Endothelial cell of umbilical vein (primary cell): ENCODE data around the gene DLG1. TPM values are rescaled to one million over a fixed set of nuclear protein-coding genes. Genes with fewer than 3 reads are reported as not detected.

Experiments used
- BruUV-seq: library from RNA; stranded (reverse); fragments of 400-500 nt; replicated peaks from 2 replicates; lab custom pipeline; 2021; lab: Mats Ljungman, UMichigan
- CTCF ChIA-PET: fragments of 300-600, 350-600 bp; sonication (Branson Sonifier 250); formaldehyde crosslinking; loops from one replicate; lab custom pipeline; 2021; ENCODE audit warnings: antibody characterized with exemption, inconsistent platforms; lab: Charles Lee
- POLR2A ChIA-PET: fragments of 300-600, 350-600 bp; sonication (Branson Sonifier 250); formaldehyde crosslinking; loops from one replicate; lab custom pipeline; 2021; ENCODE audit warnings: antibody characterized with exemption, inconsistent platforms; lab: Charles Lee
- DNase-seq: peaks from one replicate; pipeline ENCODE4 v3.0.0-alpha.2; 2011; ENCODE audit warnings: low read depth, low spot score
- FAIRE-seq: peaks from 2 replicates; lab custom pipeline; 2011; peaks lifted over from hg19 to GRCh38; lab: Jason Lieb, UNC
- H2AFZ ChIP-seq: 2 replicates; pipeline ENCODE4 v1.6.0; 2012; ENCODE audit warnings: low read depth, low read length, control low read depth, inconsistent platforms
- H3K27ac ChIP-seq: 2 replicates; pipeline ENCODE4 v1.5.1; 2011; ENCODE audit warnings: low read depth, mild to moderate bottlenecking, control low read depth, low read length, moderate library complexity; ENCODE audit not compliant: insufficient read depth
- H3K27me3 ChIP-seq, 2 experiments: 2 replicates each; pipeline versions ENCODE4 v1.6.0 to v1.6.1; 2011; ENCODE audit warnings: low read length in 2 of 2, mixed read lengths in 1 of 2; ENCODE audit not compliant: control insufficient read depth in 2 of 2, insufficient read depth in 2 of 2
- H3K36me3 ChIP-seq, 2 experiments: 2 replicates in 1 of 2; 3 replicates in 1 of 2; pipeline ENCODE4 v1.5.1; 2011; ENCODE audit warnings: low read length in 2 of 2, mild to moderate bottlenecking in 1 of 2, moderate library complexity in 1 of 2; ENCODE audit not compliant: control insufficient read depth in 2 of 2, insufficient read depth in 2 of 2; ENCODE audit errors: extremely low read depth in 1 of 2
- H3K4me1 ChIP-seq: 3 replicates; pipeline ENCODE4 v1.5.1; 2011; ENCODE audit warnings: mild to moderate bottlenecking, low read length; ENCODE audit not compliant: control insufficient read depth, insufficient read depth; ENCODE audit errors: extremely low read depth
- H3K4me2 ChIP-seq: 2 replicates; pipeline ENCODE4 v1.6.1; 2011; ENCODE audit warnings: low read length, control low read depth, mixed read lengths; ENCODE audit not compliant: insufficient read depth
- H3K4me3 ChIP-seq, 3 experiments: fragments of 200-600 bp in 1 of 3; sonication (generic), shearing (Covaris generic) in 1 of 3; replicated peaks in 1 of 3; 2 replicates each; pipeline ENCODE4 v1.5.1; 2011 to 2016; ENCODE audit warnings: control low read depth in 3 of 3, low read length in 3 of 3, mild to moderate bottlenecking in 2 of 3, inconsistent platforms in 1 of 3, low read depth in 1 of 3, moderate library complexity in 1 of 3; ENCODE audit not compliant: insufficient read depth in 1 of 3
- H3K79me2 ChIP-seq: 2 replicates; pipeline ENCODE4 v1.6.0; 2012; ENCODE audit warnings: low read length, inconsistent platforms; ENCODE audit not compliant: control insufficient read depth, insufficient read depth
- H3K9ac ChIP-seq: replicated peaks from 2 replicates; pipeline ENCODE3; 2011; ENCODE audit warnings: low read length, control low read depth; ENCODE audit not compliant: insufficient read depth; ENCODE audit errors: extremely low read depth
- H3K9me1 ChIP-seq: replicated peaks from 3 replicates; pipeline ENCODE4 v1.6.0; 2011; ENCODE audit warnings: mild to moderate bottlenecking, low read length; ENCODE audit not compliant: control insufficient read depth, insufficient read depth; ENCODE audit errors: extremely low read depth
- H3K9me3 ChIP-seq: replicated peaks from 2 replicates; pipeline ENCODE4 v1.5.1; 2012; ENCODE audit warnings: low read length, inconsistent platforms; ENCODE audit not compliant: control insufficient read depth, insufficient read depth
- H4K20me1 ChIP-seq: replicated peaks from 2 replicates; pipeline ENCODE3; 2011; ENCODE audit warnings: mild to moderate bottlenecking, low read length; ENCODE audit not compliant: control insufficient read depth, insufficient read depth; ENCODE audit errors: extremely low read depth
- CTCF ChIP-seq, 2 donors: IDR thresholded peaks; 1 replicate in 1 of 2; 2 replicates in 1 of 2; pipeline ENCODE4 v1.5.1; 2011; ENCODE audit warnings: low read length in 2 of 2, mild to moderate bottlenecking in 2 of 2, moderate library complexity in 2 of 2, control low read depth in 1 of 2, inconsistent platforms in 1 of 2, low read depth in 1 of 2; ENCODE audit not compliant: insufficient read depth in 1 of 2; ENCODE audit errors: extremely low read depth in 1 of 2
- EZH2 ChIP-seq: IDR thresholded peaks from 2 replicates; pipeline ENCODE4 v1.6.1; 2012; ENCODE audit warnings: borderline replicate concordance, low read depth, mild to moderate bottlenecking, moderate library complexity, low read length, inconsistent platforms; ENCODE audit not compliant: severe bottlenecking
- FOS ChIP-seq: IDR thresholded peaks from 2 replicates; pipeline ENCODE4 v1.6.1; 2011; ENCODE audit warnings: mild to moderate bottlenecking, low read length, moderate library complexity, borderline replicate concordance; ENCODE audit not compliant: insufficient read depth
- GATA2 ChIP-seq: IDR thresholded peaks from 2 replicates; pipeline ENCODE4 v1.7.0; 2011; ENCODE audit warnings: low read depth, mild to moderate bottlenecking, moderate library complexity, mixed read lengths, low read length; ENCODE audit not compliant: insufficient read length, insufficient read depth
- JUN ChIP-seq: IDR thresholded peaks from 2 replicates; pipeline ENCODE4 v1.6.1; 2011; ENCODE audit warnings: borderline replicate concordance, low read depth; ENCODE audit not compliant: insufficient read length, insufficient read depth
- MAX ChIP-seq: IDR thresholded peaks from 2 replicates; pipeline ENCODE4 v1.6.1; 2011; ENCODE audit not compliant: insufficient read depth, insufficient read length
- MYC ChIP-seq: IDR thresholded peaks from one replicate; pipeline ENCODE4 v1.6.1; 2011; ENCODE audit warnings: mild to moderate bottlenecking, low read depth, low read length
- POLR2A ChIP-seq: IDR thresholded peaks from 2 replicates; pipeline ENCODE4 v1.6.1; 2012; ENCODE audit warnings: low read depth, mild to moderate bottlenecking, control low read depth, low read length
- POLR2AphosphoS5 ChIP-seq: IDR thresholded peaks from 2 replicates; pipeline ENCODE4 v1.6.1; 2012; ENCODE audit warnings: low read depth, mild to moderate bottlenecking, control low read depth, low read length, moderate library complexity; ENCODE audit not compliant: insufficient read depth
- dilution Hi-C: fragments of 300-500 bp; cut with MboI; formaldehyde crosslinking; loops from one replicate; pipeline ENCODE4 v1.15.0; 2019; ENCODE audit warnings: low sequenced_read_pairs; ENCODE audit not compliant: extremely low pct_ligation_motif_present
- intact Hi-C: fragments of 100-400 bp; cut with micrococcal nuclease; formaldehyde crosslinking; loops from one replicate; pipeline ENCODE4 v1.10.0; 2022
- polyA plus RNA-seq, 4 experiments: library from polyadenylated mRNA; depleted of rRNA in 3 of 4; stranded (reverse) in 3 of 4; unstranded in 1 of 4; fragments of >200 nt; gene quantifications; 2 replicates each; pipeline versions ENCODE4 v1.2.1 to v1.2.3, GENCODE V29; 2011 to 2012; ENCODE audit warnings: missing spikeins in 1 of 4
- total RNA-seq: library from RNA; stranded (reverse); gene quantifications from 2 replicates; pipeline ENCODE4 v1.2.3, GENCODE V29; 2021

The DLG1 gene
- total and polyA plus RNA-seq, 2 donors (not counting 3 experiments of a cell fraction or from before 2014, with no cell fraction given), result 26.5 to 80.1 TPM

- FAIRE-seq, result no peak
- intact Hi-C loops, result no loop called here
- CTCF ChIA-PET, result interaction anchor here (1.2 to 1.6 kb wide), 2 partner anchors 8 to 18 kb away, joined by 4 to 7 read pairs; partner anchors contain the start of gene MELTF
These were observed 277.2 kb downstream of the DLG1 start for GRCh38 chr3:197021231-197021630.

More at GRCh38 chr3:197021231-197021630, 277.2 kb downstream of the DLG1 start:
- no TSS peak for BruUV-seq
- peaks cover 18 to 30% of the 10 kb centered on the region in 2 experiments for H3K27me3 ChIP-seq
- H3K9ac ChIP-seq, result no peak overlapping the region
- POLR2A ChIA-PET, result no interaction called here
- dilution Hi-C loops, result no loop called here
- H3K4me1 ChIP-seq, result no peaks in the 10 kb centered on the region
- no peaks in the 10 kb centered on the region for H3K9me1 ChIP-seq
- no peak overlapping the region for H2AFZ ChIP-seq
- H3K36me3 ChIP-seq, result no peaks in the 10 kb centered on the region
- H3K4me2 ChIP-seq, result no peak overlapping the region
- H3K79me2 ChIP-seq, result no peaks in the 10 kb centered on the region
- H3K9me3 ChIP-seq, result no peaks in the 10 kb centered on the region
- no peak overlapping the region for H3K4me3 ChIP-seq
- TF ChIP-seq GATA2 (no peak), EZH2 (no peak), CTCF (IDR thresholded peaks at IDR 0.05; ENCODE audit: extremely low read depth in 1 of 2, insufficient read depth in 1 of 2, low read depth in 1 of 2, low read length in 2 of 2) (no peak), POLR2AphosphoS5 (no peak), MAX (no peak), FOS (no peak), MYC (no peak), POLR2A (no peak), JUN (no peak)
- DNase-seq, result no peak
- no peaks in the 10 kb centered on the region for H4K20me1 ChIP-seq
- H3K27ac ChIP-seq, result no peak overlapping the region
